NK-92 (cell line): ENCODE results near the gene LTV1.
"Not testable (repeated sequence)": the region's sequence is repeated elsewhere in the genome, so short reads cannot be mapped to it uniquely, and the experiment has no call there.

ENCODE experiments used
- DNase-seq: peaks from one replicate; lab custom pipeline; 2025; ENCODE audit not compliant: unreplicated experiment; lab: John Stamatoyannopoulos, UW

Gene LTV1, protein sequence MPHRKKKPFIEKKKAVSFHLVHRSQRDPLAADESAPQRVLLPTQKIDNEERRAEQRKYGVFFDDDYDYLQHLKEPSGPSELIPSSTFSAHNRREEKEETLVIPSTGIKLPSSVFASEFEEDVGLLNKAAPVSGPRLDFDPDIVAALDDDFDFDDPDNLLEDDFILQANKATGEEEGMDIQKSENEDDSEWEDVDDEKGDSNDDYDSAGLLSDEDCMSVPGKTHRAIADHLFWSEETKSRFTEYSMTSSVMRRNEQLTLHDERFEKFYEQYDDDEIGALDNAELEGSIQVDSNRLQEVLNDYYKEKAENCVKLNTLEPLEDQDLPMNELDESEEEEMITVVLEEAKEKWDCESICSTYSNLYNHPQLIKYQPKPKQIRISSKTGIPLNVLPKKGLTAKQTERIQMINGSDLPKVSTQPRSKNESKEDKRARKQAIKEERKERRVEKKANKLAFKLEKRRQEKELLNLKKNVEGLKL

GRCh38 chr6:143842902-143843676, at the start of gene LTV1:
Gene LTV1, plus strand, starts transcription at chr6:143843338. Its CDS starts 140 bp downstream, at chr6:143843478.
- DNase-seq: peak; percentile 65

- DNase-seq: not testable (repeated sequence)
Observed at GRCh38 chr6:143796551-143796950, 46.6 kb upstream of the LTV1 start.

DNA sequence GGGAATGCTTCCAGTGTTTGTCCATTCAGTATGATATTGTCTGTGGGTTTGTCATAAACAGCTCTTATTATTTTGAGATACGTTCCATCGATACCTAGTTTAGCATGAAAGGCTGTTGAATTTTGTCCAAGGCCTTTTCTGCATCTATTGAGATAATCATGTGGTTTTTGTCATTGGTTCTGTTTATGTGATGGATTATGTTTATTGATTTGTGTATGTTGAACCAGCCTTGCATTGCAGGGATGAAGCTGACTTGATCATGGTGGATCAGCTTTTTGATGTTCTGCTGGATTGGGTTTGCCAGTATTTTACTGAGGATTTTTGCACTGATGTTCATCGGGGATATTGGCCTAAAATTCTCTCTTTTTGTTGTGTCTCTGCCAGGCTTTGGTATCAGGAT, 44.7 kb upstream of the LTV1 start:
- not testable (repeated sequence) for DNase-seq

DNA sequence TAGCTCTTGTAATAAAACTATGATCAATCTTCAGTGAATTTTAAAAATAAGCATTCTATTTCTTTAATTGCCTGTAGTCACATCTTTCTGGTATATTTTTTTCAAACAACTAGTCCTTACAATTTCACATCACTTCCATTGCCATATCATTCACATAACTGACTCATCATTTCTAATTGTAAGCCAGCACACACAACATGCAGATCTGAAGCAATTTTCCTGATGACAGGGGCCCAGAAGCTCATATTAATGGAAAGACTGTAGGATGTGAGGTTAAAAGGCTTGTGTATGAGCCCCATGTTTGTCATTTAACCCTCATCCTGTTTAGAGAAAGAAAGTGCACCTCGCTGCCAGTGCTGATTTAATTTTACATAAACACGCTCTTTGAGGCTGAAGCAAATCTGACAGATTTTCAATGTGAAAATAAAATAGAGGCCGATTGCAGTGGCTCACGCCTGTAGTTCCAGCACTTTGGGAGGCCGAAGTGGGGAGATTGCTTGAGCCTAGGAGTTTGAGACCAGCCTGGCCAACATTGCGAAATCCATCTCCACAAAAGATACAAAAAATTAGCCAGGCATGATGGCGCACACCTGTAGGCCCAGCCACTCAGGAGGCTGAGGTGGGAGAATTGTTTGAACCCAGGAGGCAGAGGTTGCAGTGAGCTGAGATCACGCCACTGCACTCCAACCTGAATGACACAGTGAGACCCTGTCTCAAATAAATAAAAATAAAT, 40.1 kb upstream of the LTV1 start:
- DNase-seq: no peak

GRCh38 chr6:143803769-143804568, 39.2 kb upstream of the LTV1 start:
- DNase-seq: no peak

GRCh38 chr6:143804835-143805239, 38.3 kb upstream of the LTV1 start:
- no peak for DNase-seq

GRCh38 chr6:143806282-143807102, 36.6 kb upstream of the LTV1 start:
- DNase-seq: no peak

DNA sequence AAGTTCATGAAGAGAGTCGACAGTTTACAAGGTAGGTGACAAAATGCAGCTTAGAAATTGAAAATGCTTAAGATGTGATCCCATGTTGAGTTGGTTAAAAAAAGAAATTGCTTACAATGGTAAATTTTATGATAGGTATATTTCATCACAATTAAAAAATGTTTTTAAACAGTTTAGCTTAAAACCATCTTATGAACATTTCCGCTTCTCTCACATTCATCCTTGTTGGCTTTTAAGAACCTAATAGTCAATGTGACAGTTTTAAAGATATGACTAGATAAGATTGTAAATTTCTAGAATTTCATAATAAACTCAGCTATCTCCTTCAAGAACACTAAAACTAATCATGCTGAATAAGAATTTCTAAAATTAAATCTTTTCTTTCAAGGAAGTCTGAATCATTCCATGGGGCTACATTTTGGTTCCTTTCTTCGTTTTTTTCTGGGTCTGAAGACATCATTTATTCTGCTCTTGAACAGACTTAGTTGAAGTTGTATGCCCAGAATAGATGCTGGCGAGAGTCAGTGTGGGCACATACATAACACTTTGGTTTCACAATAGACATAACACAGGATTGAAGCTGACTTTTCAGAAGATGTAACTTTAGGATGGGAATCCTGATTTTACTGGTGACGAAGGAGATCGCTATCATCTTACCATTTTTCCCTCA, 35.9 kb upstream of the LTV1 start:
- no peak for DNase-seq

- no peak for DNase-seq
Observed at GRCh38 chr6:143810745-143811144, 32.4 kb upstream of the LTV1 start.

DNA sequence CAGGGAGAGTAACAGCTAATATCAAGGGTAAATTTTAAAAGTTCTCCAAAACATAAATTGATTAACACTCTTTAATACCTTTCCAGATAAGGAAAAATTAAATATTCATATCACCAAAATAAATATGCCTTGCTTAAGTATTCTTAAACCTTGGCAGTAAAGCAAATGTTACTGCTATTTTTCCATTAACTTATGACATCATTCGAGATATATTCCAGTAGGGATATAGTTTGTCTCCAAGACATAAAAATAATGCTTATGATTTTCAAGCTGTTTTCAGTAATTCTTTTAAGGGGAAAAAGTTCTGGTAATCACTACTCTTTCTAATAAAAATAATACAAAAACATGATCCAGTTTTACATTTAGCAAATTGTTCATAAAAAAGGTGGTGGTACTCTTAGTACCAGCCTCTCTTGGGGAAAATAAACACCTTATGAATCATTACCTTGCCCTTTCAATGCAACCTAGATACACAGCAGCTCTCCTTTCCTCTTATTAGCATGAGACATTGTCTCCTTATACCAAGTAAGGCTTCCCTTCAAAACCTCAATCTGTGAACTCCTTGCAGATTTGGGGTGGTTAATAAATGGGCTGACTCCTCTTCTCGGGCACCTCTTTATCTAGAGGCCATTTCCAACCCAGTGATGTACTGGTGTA, 31.5 kb upstream of the LTV1 start:
- no peak for DNase-seq

DNA sequence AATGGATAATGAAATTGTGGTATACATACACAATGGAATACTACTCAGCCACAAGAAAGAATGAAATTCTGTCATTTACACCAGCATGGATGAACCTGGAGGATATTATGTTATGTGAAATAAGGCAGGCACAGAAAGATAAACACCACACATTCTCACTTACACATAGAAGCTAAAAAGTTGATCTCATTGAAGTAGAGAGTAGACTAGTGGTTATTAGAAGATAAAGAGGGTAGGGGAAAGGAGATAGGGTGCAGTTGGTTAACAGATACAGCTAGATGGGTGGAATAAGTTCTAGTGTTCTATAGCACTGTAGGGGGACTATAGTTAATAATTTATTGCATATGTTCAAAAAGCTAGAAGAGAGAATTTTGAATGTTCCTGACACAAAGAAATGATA, 25.5 kb upstream of the LTV1 start:
- no peak for DNase-seq

GRCh38 chr6:143821359-143821758, 21.8 kb upstream of the LTV1 start:
- DNase-seq: no peak

DNA sequence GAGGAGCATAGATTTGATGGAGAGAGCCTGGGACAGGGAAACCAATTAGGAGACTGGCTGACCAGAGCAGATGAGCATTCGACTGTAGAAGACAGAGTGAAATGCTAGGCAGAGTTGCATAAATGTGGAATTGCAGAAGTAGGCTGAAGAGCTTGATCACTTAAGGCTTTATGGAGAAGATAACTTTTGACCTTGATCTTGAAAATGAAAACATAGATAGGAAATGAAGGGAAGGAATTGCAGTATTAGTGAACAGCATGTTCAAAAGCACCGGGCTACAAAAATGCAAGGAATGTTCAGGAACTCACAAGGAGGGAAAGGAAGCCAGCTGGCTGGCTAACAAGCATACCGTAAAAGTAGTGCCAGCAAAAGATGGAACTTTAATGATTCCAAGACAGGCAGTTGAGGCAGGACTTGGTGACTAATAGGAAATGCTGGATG, 20.5 kb upstream of the LTV1 start:
- no peak for DNase-seq

GRCh38 chr6:143823548-143823947, 19.6 kb upstream of the LTV1 start:
- DNase-seq: no peak

GRCh38 chr6:143828572-143828971, 14.6 kb upstream of the LTV1 start:
- no peak for DNase-seq

GRCh38 chr6:143836150-143836549, 7.0 kb upstream of the LTV1 start:
- no peak for DNase-seq

GRCh38 chr6:143838395-143838794, 4.7 kb upstream of the LTV1 start:
- no peak for DNase-seq

DNA sequence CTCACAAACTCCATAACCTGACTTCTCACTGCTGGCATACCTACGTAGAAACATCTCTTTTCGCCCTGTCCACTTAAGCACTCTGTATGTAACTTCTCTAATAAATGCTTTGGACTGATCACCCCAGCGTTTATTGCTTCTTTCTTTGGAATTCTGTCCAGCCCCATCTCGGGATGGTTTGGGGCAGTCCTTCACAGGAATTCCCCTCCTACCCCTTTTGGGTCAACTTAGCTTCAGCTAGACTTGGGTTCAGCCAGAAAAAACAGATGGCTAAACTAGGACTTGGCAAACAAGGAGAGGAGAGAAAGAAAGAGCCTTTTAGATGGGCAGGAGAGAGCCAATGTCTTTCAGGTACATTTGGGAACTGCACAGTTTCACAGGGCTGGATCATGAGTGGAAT, 3.9 kb upstream of the LTV1 start:
- DNase-seq: no peak
